Peyer's patch (tissue), 4 donors: ENCODE results near the gene BAHD1. TPM values are rescaled to one million over a fixed set of nuclear protein-coding genes. Genes with fewer than 3 reads are reported as not detected.

Experiments used
- DNase-seq, 3 donors: peaks; one replicate each; pipeline ENCODE4 v3.0.0-alpha.2; 2017 to 2019
- H3K27ac ChIP-seq, 4 donors: fragments of 200-600 bp; sonication (generic); one replicate each; pipeline ENCODE4 v1.5.1; 2016 to 2019
- H3K27me3 ChIP-seq, 2 donors: fragments of 200-600 bp; sonication (generic); one replicate each; pipeline ENCODE4 v1.5.1; 2019
- H3K36me3 ChIP-seq, 3 donors: fragments of 200-600 bp; sonication (generic); one replicate each; pipeline ENCODE4 v1.5.1; 2016 to 2019
- H3K4me1 ChIP-seq, 4 donors: fragments of 200-600 bp; sonication (generic); one replicate each; pipeline ENCODE4 v1.5.1; 2016 to 2019
- H3K4me3 ChIP-seq, 4 donors: fragments of 200-600 bp; sonication (generic); 1 replicate in 3 of 4; 2 replicates in 1 of 4; pipeline ENCODE4 v1.5.1; 2016 to 2019; ENCODE audit warnings: mild to moderate bottlenecking in 1 of 4
- H3K9me3 ChIP-seq, 4 donors: fragments of 200-600 bp; sonication (generic); one replicate each; pipeline ENCODE4 v1.5.1; 2016 to 2019; ENCODE audit warnings: mild to moderate bottlenecking in 1 of 4
- POLR2A ChIP-seq, 2 donors: fragments of 450-650 bp; IDR thresholded peaks; one replicate each; pipeline ENCODE4 v1.5.1; 2017; ENCODE audit warnings: antibody characterized with exemption in 2 of 2, mild to moderate bottlenecking in 2 of 2, moderate library complexity in 2 of 2
- total RNA-seq, 4 donors: library from RNA; depleted of rRNA; stranded (reverse); fragments of >200 nt; gene quantifications; one replicate each; pipeline ENCODE4 v1.1.0, GENCODE V29; 2016
- TF ChIP-seq, protein P1 (sequence below), 6 experiments: fragments of 450-650 bp in 4 of 6; fragments of 200-600 bp in 2 of 6; sonication (generic) in 1 of 6; IDR thresholded peaks; one replicate each; pipeline ENCODE4 v1.5.1; 2017 to 2019; ENCODE audit warnings: antibody characterized with exemption in 6 of 6, mild to moderate bottlenecking in 3 of 6, moderate library complexity in 1 of 6

BAHD1 gene
- total RNA-seq, 4 donors from 2014 or later: 8.3 to 41.0 (median 31.4) TPM

GRCh38 chr15:40420793-40421192 lies 20.0 kb upstream of the BAHD1 start:
- peak in 2 of 3 donors; percentile 79 to 82 for DNase-seq
- peaks cover 6 to 20% (median 7%) of the 10 kb centered on the region in 4 donors for H3K4me1 ChIP-seq
- peak overlapping the region in 2 of 4 donors; percentile 20 to 51 for H3K27ac ChIP-seq
- no peak for TF ChIP-seq POLR2A (IDR thresholded peaks at IDR 0.05)
- TF ChIP-seq, protein P1, sequence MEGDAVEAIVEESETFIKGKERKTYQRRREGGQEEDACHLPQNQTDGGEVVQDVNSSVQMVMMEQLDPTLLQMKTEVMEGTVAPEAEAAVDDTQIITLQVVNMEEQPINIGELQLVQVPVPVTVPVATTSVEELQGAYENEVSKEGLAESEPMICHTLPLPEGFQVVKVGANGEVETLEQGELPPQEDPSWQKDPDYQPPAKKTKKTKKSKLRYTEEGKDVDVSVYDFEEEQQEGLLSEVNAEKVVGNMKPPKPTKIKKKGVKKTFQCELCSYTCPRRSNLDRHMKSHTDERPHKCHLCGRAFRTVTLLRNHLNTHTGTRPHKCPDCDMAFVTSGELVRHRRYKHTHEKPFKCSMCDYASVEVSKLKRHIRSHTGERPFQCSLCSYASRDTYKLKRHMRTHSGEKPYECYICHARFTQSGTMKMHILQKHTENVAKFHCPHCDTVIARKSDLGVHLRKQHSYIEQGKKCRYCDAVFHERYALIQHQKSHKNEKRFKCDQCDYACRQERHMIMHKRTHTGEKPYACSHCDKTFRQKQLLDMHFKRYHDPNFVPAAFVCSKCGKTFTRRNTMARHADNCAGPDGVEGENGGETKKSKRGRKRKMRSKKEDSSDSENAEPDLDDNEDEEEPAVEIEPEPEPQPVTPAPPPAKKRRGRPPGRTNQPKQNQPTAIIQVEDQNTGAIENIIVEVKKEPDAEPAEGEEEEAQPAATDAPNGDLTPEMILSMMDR (IDR thresholded peaks at IDR 0.05): peak in 1 of 6 experiments; percentile 1
- H3K27me3 ChIP-seq: no peaks in the 10 kb centered on the region
- H3K36me3 ChIP-seq: peaks cover 0 to 15% (median 0%) of the 10 kb centered on the region in 3 donors
- no peaks in the 10 kb centered on the region for H3K9me3 ChIP-seq
- H3K4me3 ChIP-seq: no peak overlapping the region

- H3K36me3 ChIP-seq: peaks cover 0 to 9% (median 0%) of the 10 kb centered on the region in 3 donors
- no peaks in the 10 kb centered on the region for H3K9me3 ChIP-seq
- no peak for TF ChIP-seq POLR2A (IDR thresholded peaks at IDR 0.05)
- TF ChIP-seq, protein P1 (IDR thresholded peaks at IDR 0.05): peak; percentile 77 to 99 (median 94)
- H3K27me3 ChIP-seq: no peaks in the 10 kb centered on the region
- peak; percentile 60 to 91 (median 90) for DNase-seq
- H3K27ac ChIP-seq: peak overlapping the region in 1 of 4 donors; percentile 51
- H3K4me3 ChIP-seq: peak overlapping the region in 1 of 4 donors; percentile 18
- peaks cover 6 to 20% (median 7%) of the 10 kb centered on the region in 4 donors for H3K4me1 ChIP-seq
Measured at GRCh38 chr15:40421246-40422157, 19.3 kb upstream of the BAHD1 start.

- TF ChIP-seq, protein P1 (IDR thresholded peaks at IDR 0.05): no peak
- TF ChIP-seq POLR2A (IDR thresholded peaks at IDR 0.05): no peak
- Histone ChIP-seq H3K36me3 (no peaks in the 10 kb centered on the region), H3K4me3 (no peak overlapping the region), H3K27ac (no peak overlapping the region), H3K9me3 (no peaks in the 10 kb centered on the region), H3K27me3 (no peaks in the 10 kb centered on the region), H3K4me1 (peaks cover 6 to 20% (median 7%) of the 10 kb centered on the region in 4 donors)
- DNase-seq: no peak
Measured at GRCh38 chr15:40424483-40425115, 16.2 kb upstream of the BAHD1 start.

GRCh38 chr15:40425681-40426080 lies 15.1 kb upstream of the BAHD1 start:
- H3K27ac ChIP-seq: no peak overlapping the region
- TF ChIP-seq, protein P1 (IDR thresholded peaks at IDR 0.05): no peak
- no peak for TF ChIP-seq POLR2A (IDR thresholded peaks at IDR 0.05)
- no peak for DNase-seq
- no peaks in the 10 kb centered on the region for H3K36me3 ChIP-seq
- H3K4me3 ChIP-seq: no peak overlapping the region
- H3K27me3 ChIP-seq: no peaks in the 10 kb centered on the region
- no peaks in the 10 kb centered on the region for H3K9me3 ChIP-seq
- H3K4me1 ChIP-seq: peaks cover 6 to 12% (median 7%) of the 10 kb centered on the region in 4 donors

DNA sequence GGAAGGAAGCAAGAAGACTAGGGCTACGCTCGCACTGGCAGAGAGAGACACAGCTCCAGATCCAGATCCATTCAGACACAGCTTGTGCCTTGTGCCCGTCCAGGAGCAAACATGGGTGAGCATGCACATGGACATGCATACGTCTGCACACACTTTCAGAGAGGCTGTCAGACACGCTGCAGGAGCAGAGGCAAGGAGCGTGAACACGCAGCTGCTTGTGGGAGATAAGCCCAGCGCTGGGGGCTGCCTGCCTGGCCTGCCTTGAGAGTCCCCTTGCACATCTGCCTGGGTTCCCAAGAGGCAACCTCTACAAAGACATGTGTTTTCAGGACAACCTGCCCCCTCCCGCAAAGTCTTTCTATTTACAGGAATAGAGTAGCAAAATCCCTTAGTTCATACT lies 13.6 kb upstream of the BAHD1 start:
- TF ChIP-seq, protein P1 (IDR thresholded peaks at IDR 0.05): no peak
- TF ChIP-seq POLR2A (IDR thresholded peaks at IDR 0.05): no peak
- no peaks in the 10 kb centered on the region for H3K36me3 ChIP-seq
- H3K27ac ChIP-seq: no peak overlapping the region
- no peaks in the 10 kb centered on the region for H3K27me3 ChIP-seq
- DNase-seq: peak in 1 of 3 donors; percentile 10
- no peaks in the 10 kb centered on the region for H3K9me3 ChIP-seq
- no peaks in the 10 kb centered on the region for H3K4me1 ChIP-seq
- no peak overlapping the region for H3K4me3 ChIP-seq
